Measurements from ENCODE around the gene MT1G.

MT1G gene

DNA sequence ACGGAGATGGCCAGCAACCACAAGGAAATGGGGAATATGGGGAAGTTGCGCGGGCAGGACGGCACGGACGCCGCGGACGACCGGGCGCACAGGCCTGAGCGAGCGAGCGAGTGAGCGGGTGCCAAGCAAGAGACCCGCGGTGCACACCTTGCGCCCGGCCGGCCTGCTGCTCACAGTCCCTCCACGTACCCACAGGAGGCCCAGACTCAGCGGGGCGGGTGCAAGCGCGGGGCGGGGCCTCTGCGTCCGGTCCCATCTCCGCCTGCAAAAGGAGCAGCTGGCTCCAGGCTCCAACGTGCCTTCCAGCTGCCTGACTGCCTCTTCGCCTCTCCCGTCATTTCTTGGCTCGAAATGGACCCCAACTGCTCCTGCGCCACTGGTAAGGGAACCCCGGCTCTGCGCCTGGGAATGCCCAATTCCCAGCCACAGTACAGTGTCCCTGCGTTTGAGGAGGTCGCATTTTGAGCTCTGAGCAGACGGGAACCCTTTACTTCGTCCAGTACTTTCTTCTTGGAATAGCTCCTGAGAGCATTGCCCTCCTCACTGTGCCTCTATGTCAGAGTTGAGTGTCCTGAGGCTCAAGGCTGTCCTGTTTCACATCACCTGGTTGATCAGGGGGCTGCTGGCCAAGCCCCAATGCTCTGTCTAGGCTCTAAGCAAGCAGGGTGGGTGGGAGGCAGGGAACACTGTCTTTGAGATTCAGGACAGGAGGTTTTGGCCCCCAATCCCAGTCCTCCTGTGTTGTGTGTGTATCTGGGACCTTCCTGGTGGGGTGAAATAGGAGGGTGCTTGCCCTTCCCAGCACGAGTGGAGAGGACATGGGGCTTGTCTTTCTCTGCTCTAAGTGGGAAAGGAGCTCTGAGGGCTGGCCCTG lies 50.4 kb downstream of the MT1G start:
- peak; percentile 50 for DNase-seq (ENCODE audit: low spot score)
